Lung (tissue), 12 donors: ENCODE data around the gene LHFPL3. TPM values are rescaled to one million over a fixed set of nuclear protein-coding genes. Genes with fewer than 3 reads are reported as not detected.

Source experiments
- ATAC-seq: fragments of 200-7000 bp; cut with Tn5 transposase; one replicate; pipeline ENCODE4 v1.9.1; 2020; ENCODE audit warnings: moderate number of reproducible peaks; ENCODE audit not compliant: insufficient read depth, low FRiP score
- DNase-seq, 3 donors: peaks; one replicate each; pipeline ENCODE4 v3.0.0-alpha.2; 2013 to 2017
- H3K27ac ChIP-seq, 2 donors: one replicate each; pipeline ENCODE4 v1.5.1; 2013; ENCODE audit warnings: mild to moderate bottlenecking in 2 of 2, moderate library complexity in 2 of 2, control low read depth in 1 of 2, inconsistent platforms in 1 of 2, low read depth in 1 of 2, low read length in 1 of 2
- H3K27me3 ChIP-seq, 3 donors: one replicate each; pipeline ENCODE4 v1.5.1; 2013; ENCODE audit warnings: low read length in 2 of 3; ENCODE audit not compliant: control insufficient read depth in 3 of 3, insufficient read depth in 3 of 3
- H3K36me3 ChIP-seq, 4 donors: one replicate each; pipeline ENCODE4 v1.5.1; 2013; ENCODE audit warnings: low read length in 4 of 4, mild to moderate bottlenecking in 1 of 4, moderate library complexity in 1 of 4; ENCODE audit not compliant: control insufficient read depth in 4 of 4, insufficient read depth in 4 of 4
- H3K4me1 ChIP-seq, 5 donors: one replicate each; pipeline ENCODE4 v1.5.1; 2013; ENCODE audit warnings: low read length in 5 of 5, mild to moderate bottlenecking in 2 of 5, moderate library complexity in 1 of 5; ENCODE audit not compliant: control insufficient read depth in 5 of 5, insufficient read depth in 5 of 5
- H3K4me3 ChIP-seq: one replicate; pipeline ENCODE4 v1.5.1; 2013; ENCODE audit warnings: mild to moderate bottlenecking, control low read depth, moderate library complexity
- H3K9ac ChIP-seq, 2 donors: one replicate each; pipeline ENCODE4 v1.5.1; 2013; ENCODE audit warnings: low read length in 2 of 2, control low read depth in 1 of 2; ENCODE audit not compliant: insufficient read depth in 1 of 2
- H3K9me3 ChIP-seq, 4 donors: one replicate each; pipeline ENCODE4 v1.5.1; 2013; ENCODE audit warnings: low read length in 3 of 4, mild to moderate bottlenecking in 1 of 4, moderate library complexity in 1 of 4; ENCODE audit not compliant: control insufficient read depth in 4 of 4, insufficient read depth in 3 of 4
- CTCF ChIP-seq: IDR thresholded peaks from 2 replicates; pipeline ENCODE4 v1.5.1; 2012; ENCODE audit warnings: mild to moderate bottlenecking; ENCODE audit errors: control extremely low read depth, extremely low read depth
- WGBS, 2 donors: extraction: QIAGEN DNeasy Blood & Tissue Kit; methylation state at CpG; one replicate each; pipeline ENCODE4 v1.1.7; 2013; 5-methylcytosine and 5-hydroxymethylcytosine counted together
- polyA plus RNA-seq, 2 donors: library from polyadenylated mRNA; stranded (reverse); fragments of 200-250 nt; gene quantifications; one replicate each; pipeline ENCODE4 v1.2.1, GENCODE V29; 2013
- total RNA-seq, 2 donors: library from RNA; depleted of rRNA in 1 of 2; stranded (reverse); fragments of >200 nt in 1 of 2; gene quantifications; one replicate each; pipeline ENCODE4 v1.2.1, GENCODE V29; 2014 to 2021
- donor health status: control.
- donor health status: control.
- donor health status: Bipolar disorder and iron deficiency.
- donor health status: healthy.
- donor health status: DM: yes; HTN: yes; CAD: no.

The LHFPL3 gene
- total and polyA plus RNA-seq, 4 donors, result not detected

GRCh38 chr7:104794589-104794988, 466.2 kb downstream of the LHFPL3 start:
- no peak for TF ChIP-seq CTCF
- Histone ChIP-seq H3K9ac (no peak overlapping the region), H3K36me3 (no peaks in the 10 kb centered on the region), H3K27ac (no peak overlapping the region), H3K4me3 (no peak overlapping the region), H3K9me3 (no peaks in the 10 kb centered on the region), H3K27me3 (no peaks in the 10 kb centered on the region), H3K4me1 (no peaks in the 10 kb centered on the region)
- DNase-seq (no peak), ATAC-seq (no peak)
- WGBS, 2 donors, result 62 to 76% methylated on average over 3 of the region's 3 CpGs

- H3K9ac ChIP-seq, result no peak overlapping the region
- H3K36me3 ChIP-seq, result no peaks in the 10 kb centered on the region
- no peak overlapping the region for H3K4me3 ChIP-seq
- 73% methylated on average over 7 of the region's 7 CpGs for WGBS, 2 donors
- DNase-seq (no peak), ATAC-seq (no peak)
- H3K4me1 ChIP-seq, result no peaks in the 10 kb centered on the region
- no peaks in the 10 kb centered on the region for H3K27me3 ChIP-seq
- no peak for TF ChIP-seq CTCF
- no peak overlapping the region for H3K27ac ChIP-seq
- no peaks in the 10 kb centered on the region for H3K9me3 ChIP-seq
Observed at GRCh38 chr7:104795086-104795485, 466.7 kb downstream of the LHFPL3 start.

GRCh38 chr7:104795616-104796398, 467.4 kb downstream of the LHFPL3 start:
- H3K9ac ChIP-seq, result no peak overlapping the region
- 81 to 85% methylated on average over 7 of the region's 7 CpGs for WGBS, 2 donors
- no peaks in the 10 kb centered on the region for H3K36me3 ChIP-seq
- TF ChIP-seq CTCF, result no peak
- no peak for DNase-seq
- no peak overlapping the region for H3K4me3 ChIP-seq
- H3K9me3 ChIP-seq, result no peaks in the 10 kb centered on the region
- no peaks in the 10 kb centered on the region for H3K4me1 ChIP-seq
- no peak for ATAC-seq
- H3K27me3 ChIP-seq, result no peaks in the 10 kb centered on the region
- H3K27ac ChIP-seq, result no peak overlapping the region

DNA sequence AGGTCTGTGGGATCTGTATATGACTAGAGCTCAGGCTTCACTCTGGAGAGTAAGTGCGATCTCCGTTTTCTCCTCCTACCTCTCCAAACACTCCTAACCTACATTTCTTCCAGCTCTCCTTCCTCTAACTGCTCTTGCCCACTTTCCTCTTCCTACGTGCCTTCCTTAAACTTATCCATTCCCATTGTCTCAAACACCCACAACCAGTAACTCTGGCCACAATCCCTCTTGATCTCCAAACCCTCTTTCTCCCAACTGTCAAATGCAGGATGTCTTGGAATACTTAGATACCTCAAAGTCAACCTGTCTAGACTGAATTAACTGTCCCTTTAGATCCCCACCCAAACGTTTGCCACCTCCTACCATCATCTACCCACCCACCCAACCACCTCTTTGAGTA, 471.9 kb downstream of the LHFPL3 start:
- no peaks in the 10 kb centered on the region for H3K9me3 ChIP-seq
- no peak overlapping the region for H3K9ac ChIP-seq
- ATAC-seq (no peak), DNase-seq (no peak)
- H3K27ac ChIP-seq, result no peak overlapping the region
- TF ChIP-seq CTCF, result no peak
- H3K4me1 ChIP-seq, result no peaks in the 10 kb centered on the region
- no peaks in the 10 kb centered on the region for H3K36me3 ChIP-seq
- H3K4me3 ChIP-seq, result no peak overlapping the region
- no peaks in the 10 kb centered on the region for H3K27me3 ChIP-seq
- 68 to 77% methylated on average over 4 of the region's 4 CpGs for WGBS, 2 donors
